HCEC 1CT (cell line): ENCODE data around the gene SMCHD1.
"Not testable (repeated sequence)": the region's sequence is repeated elsewhere in the genome, so short reads cannot be mapped to it uniquely, and the experiment has no call there.

ENCODE experiments used
- DNase-seq: peaks from one replicate; pipeline ENCODE4 v3.0.0-alpha.2; 2017

Gene SMCHD1

GRCh38 chr18:2657788-2658458 lies 2.4 kb downstream of the SMCHD1 start:
- peak; percentile 85 for DNase-seq

- DNase-seq: not testable (repeated sequence)
These were observed 5.3 kb downstream of the SMCHD1 start for GRCh38 chr18:2660849-2661248.

GRCh38 chr18:2662288-2662687 lies 6.8 kb downstream of the SMCHD1 start:
- DNase-seq: not testable (repeated sequence)

GRCh38 chr18:2662990-2663389 lies 7.5 kb downstream of the SMCHD1 start:
- DNase-seq: no peak

GRCh38 chr18:2672410-2672809 lies 16.9 kb downstream of the SMCHD1 start:
- DNase-seq: no peak

- DNase-seq: no peak
These were observed 17.3 kb downstream of the SMCHD1 start for GRCh38 chr18:2672872-2673271.

- not testable (repeated sequence) for DNase-seq
These were observed 23.4 kb downstream of the SMCHD1 start for GRCh38 chr18:2678933-2679332.

GRCh38 chr18:2680216-2680792 lies 24.8 kb downstream of the SMCHD1 start:
- no peak for DNase-seq

GRCh38 chr18:2681993-2682603 lies 26.6 kb downstream of the SMCHD1 start:
- DNase-seq: no peak

GRCh38 chr18:2683055-2683454 lies 27.5 kb downstream of the SMCHD1 start:
- no peak for DNase-seq

GRCh38 chr18:2686349-2686968 lies 30.9 kb downstream of the SMCHD1 start:
- DNase-seq: no peak

GRCh38 chr18:2687390-2688001 lies 32.0 kb downstream of the SMCHD1 start:
- DNase-seq: no peak

GRCh38 chr18:2692508-2692907 lies 37.0 kb downstream of the SMCHD1 start:
- no peak for DNase-seq

GRCh38 chr18:2697184-2697583 lies 41.7 kb downstream of the SMCHD1 start:
- no peak for DNase-seq

GRCh38 chr18:2699001-2699400 lies 43.5 kb downstream of the SMCHD1 start:
- DNase-seq: no peak

- DNase-seq: no peak
These were observed 49.0 kb downstream of the SMCHD1 start for GRCh38 chr18:2704541-2704940.

GRCh38 chr18:2706903-2707302 lies 51.4 kb downstream of the SMCHD1 start:
- DNase-seq: no peak

GRCh38 chr18:2707551-2708168 lies 52.1 kb downstream of the SMCHD1 start:
- DNase-seq: no peak

- DNase-seq: peak; percentile 18
These were observed 53.8 kb downstream of the SMCHD1 start for GRCh38 chr18:2709316-2709715.

GRCh38 chr18:2714140-2714539 lies 58.6 kb downstream of the SMCHD1 start:
- no peak for DNase-seq

GRCh38 chr18:2715990-2716389 lies 60.5 kb downstream of the SMCHD1 start:
- DNase-seq: peak; percentile 72

GRCh38 chr18:2716394-2717326 lies 61.1 kb downstream of the SMCHD1 start:
- no peak for DNase-seq
